ENCODE results near the gene NTNG2.

DNA sequence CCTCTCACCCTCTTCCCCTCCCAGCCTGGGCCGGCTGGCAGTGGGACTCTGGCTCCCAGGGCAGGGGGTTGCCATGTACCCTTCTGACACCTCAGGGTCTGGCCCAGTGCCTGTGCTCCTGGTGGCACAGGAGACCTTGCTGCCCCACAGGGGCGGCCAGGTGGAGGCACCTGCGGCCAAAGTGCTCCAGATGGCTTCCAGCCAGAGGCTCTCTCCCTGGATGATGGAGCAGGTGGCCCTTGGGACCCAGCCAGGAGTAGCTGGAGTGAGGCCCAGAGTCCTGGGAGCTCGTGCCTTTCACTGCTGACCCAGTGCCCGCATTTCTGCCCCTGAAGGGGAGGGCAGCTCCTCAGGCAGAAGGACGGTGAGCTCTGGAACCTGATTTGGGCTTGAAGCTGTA is 87.3 kb downstream of the NTNG2 start:
- TF ChIP-seq POLR2A (IDR thresholded peaks at IDR 0.05) (no peak), POLR2AphosphoS5 (IDR thresholded peaks at IDR 0.05; ENCODE audit: insufficient read depth in 1 of 2, low read depth in 1 of 2) (no peak)
- TF ChIP-seq, protein P1, sequence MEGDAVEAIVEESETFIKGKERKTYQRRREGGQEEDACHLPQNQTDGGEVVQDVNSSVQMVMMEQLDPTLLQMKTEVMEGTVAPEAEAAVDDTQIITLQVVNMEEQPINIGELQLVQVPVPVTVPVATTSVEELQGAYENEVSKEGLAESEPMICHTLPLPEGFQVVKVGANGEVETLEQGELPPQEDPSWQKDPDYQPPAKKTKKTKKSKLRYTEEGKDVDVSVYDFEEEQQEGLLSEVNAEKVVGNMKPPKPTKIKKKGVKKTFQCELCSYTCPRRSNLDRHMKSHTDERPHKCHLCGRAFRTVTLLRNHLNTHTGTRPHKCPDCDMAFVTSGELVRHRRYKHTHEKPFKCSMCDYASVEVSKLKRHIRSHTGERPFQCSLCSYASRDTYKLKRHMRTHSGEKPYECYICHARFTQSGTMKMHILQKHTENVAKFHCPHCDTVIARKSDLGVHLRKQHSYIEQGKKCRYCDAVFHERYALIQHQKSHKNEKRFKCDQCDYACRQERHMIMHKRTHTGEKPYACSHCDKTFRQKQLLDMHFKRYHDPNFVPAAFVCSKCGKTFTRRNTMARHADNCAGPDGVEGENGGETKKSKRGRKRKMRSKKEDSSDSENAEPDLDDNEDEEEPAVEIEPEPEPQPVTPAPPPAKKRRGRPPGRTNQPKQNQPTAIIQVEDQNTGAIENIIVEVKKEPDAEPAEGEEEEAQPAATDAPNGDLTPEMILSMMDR (IDR thresholded peaks at IDR 0.05): no peak

All from vagina (tissue), 2 donors.